Mucosa of rectum (tissue), 2 donors: ENCODE results near the gene SOX5.

Experiments used
- H3K27ac ChIP-seq, 2 donors: one replicate each; pipeline ENCODE4 v1.7.0; 2013; ENCODE audit warnings: inconsistent platforms in 2 of 2, low read depth in 2 of 2, low read length in 2 of 2
- H3K27me3 ChIP-seq, 2 donors: one replicate each; pipeline ENCODE4 v1.7.0; 2013; ENCODE audit warnings: low read length in 2 of 2; ENCODE audit not compliant: control insufficient read depth in 2 of 2, insufficient read depth in 2 of 2
- H3K36me3 ChIP-seq, 2 donors: one replicate each; pipeline ENCODE4 v1.7.0; 2013; ENCODE audit warnings: low read length in 2 of 2; ENCODE audit not compliant: control insufficient read depth in 2 of 2, insufficient read depth in 2 of 2
- H3K4me1 ChIP-seq, 2 donors: one replicate each; pipeline ENCODE4 v1.7.0; 2013; ENCODE audit warnings: low read length in 2 of 2, mild to moderate bottlenecking in 1 of 2; ENCODE audit not compliant: control insufficient read depth in 2 of 2, insufficient read depth in 2 of 2
- H3K4me3 ChIP-seq, 2 donors: one replicate each; pipeline ENCODE4 v1.7.0; 2013; ENCODE audit warnings: low read length in 2 of 2
- H3K9ac ChIP-seq, 2 donors: one replicate each; pipeline ENCODE4 v1.7.0; 2013; ENCODE audit warnings: low read length in 2 of 2, low read depth in 1 of 2, mild to moderate bottlenecking in 1 of 2
- H3K9me3 ChIP-seq, 2 donors: one replicate each; pipeline ENCODE4 v1.7.0; 2013; ENCODE audit warnings: low read length in 2 of 2; ENCODE audit not compliant: control insufficient read depth in 2 of 2
- donor health status: healthy.
- donor health status: Normal muscosa, but diverticular disease.

SOX5 gene

DNA sequence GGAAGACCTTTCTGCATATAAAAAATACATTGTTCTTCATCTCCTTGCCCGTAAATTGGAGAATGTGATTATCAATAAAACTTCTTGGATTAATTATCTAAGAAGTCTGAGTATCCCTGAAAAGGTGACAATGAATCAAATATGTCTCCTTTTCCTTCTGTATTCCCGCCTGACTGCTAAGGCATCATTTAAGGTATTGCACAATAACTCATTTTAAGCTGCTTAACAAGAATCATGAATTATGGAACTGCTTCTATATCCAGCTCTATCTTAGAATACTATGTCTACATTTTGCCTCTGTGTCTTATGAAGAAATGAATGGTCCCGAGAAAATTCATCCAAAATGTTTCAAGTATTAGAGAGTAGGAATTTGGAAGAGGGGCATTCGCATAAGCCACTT lies 294.4 kb downstream of the SOX5 start:
- Histone ChIP-seq H3K27ac (no peak overlapping the region), H3K4me3 (no peak overlapping the region), H3K4me1 (peaks cover 0 to 4% of the 10 kb centered on the region in 2 donors), H3K27me3 (no peaks in the 10 kb centered on the region), H3K36me3 (no peaks in the 10 kb centered on the region), H3K9ac (no peak overlapping the region), H3K9me3 (no peaks in the 10 kb centered on the region)

DNA sequence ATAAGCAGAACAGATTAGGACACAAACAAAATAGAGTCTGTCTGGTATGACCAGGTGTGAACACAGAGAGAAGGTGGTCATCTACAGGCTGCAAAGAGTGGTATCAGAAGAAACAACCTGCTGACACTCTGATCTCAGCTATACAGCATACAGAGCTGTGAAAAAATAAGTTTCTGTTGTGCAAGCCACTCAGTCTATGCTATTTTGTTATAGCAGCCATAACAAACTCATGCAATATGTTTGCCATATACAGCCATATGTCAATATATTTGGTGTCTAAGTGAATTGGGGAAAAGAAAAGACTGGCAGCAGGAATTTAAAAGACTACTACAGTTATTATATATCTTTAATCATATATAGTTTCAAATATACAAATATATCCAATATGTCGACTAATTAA lies 300.9 kb downstream of the SOX5 start:
- Histone ChIP-seq H3K4me3 (no peak overlapping the region), H3K9ac (no peak overlapping the region), H3K9me3 (no peaks in the 10 kb centered on the region), H3K27me3 (no peaks in the 10 kb centered on the region), H3K27ac (no peak overlapping the region), H3K4me1 (no peaks in the 10 kb centered on the region), H3K36me3 (no peaks in the 10 kb centered on the region)

DNA sequence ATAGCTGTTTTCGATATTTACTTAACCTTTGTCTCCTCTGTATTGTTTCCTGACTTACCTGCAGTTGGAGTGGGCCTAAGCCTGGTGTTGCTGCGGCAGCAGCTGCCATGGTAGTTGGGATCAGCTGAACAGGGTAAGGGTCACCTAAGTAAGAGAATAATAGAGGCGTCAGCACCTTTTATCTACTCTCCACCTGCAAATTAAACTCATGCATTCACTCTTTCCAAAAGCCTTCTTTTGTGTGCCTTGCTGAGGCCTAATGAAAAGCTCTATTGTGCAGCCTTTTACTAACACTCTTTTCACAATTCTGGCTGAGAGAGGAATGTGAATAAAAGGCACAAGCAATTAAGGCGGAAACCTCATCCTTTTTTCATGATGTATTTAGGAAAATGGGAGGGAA lies 308.7 kb downstream of the SOX5 start:
- Histone ChIP-seq H3K36me3 (no peaks in the 10 kb centered on the region), H3K4me3 (no peak overlapping the region), H3K9me3 (no peaks in the 10 kb centered on the region), H3K4me1 (no peaks in the 10 kb centered on the region), H3K9ac (no peak overlapping the region), H3K27ac (no peak overlapping the region), H3K27me3 (no peaks in the 10 kb centered on the region)

DNA sequence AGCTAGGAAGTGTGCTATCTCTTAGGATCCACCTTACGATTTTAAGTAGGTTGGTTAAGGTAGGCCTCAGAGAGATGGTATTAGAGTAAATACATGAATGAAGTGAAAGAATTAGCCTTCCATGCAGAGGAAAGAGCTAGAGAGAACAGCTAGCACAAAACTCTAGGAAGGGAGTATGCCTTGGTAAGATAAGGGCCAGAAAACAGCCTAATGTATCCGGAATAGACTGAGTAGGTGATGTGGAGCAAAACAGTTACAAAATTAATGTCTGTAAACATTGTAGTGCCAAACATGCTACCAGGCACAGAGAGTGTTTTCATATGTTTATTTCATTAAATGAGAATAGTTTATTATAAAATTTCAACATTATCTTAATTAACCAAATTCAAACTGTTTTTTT lies 315.1 kb downstream of the SOX5 start:
- H3K9ac ChIP-seq, result no peak overlapping the region
- H3K27ac ChIP-seq, result no peak overlapping the region
- no peaks in the 10 kb centered on the region for H3K9me3 ChIP-seq
- no peaks in the 10 kb centered on the region for H3K4me1 ChIP-seq
- H3K36me3 ChIP-seq, result no peaks in the 10 kb centered on the region
- no peaks in the 10 kb centered on the region for H3K27me3 ChIP-seq
- H3K4me3 ChIP-seq, result no peak overlapping the region

DNA sequence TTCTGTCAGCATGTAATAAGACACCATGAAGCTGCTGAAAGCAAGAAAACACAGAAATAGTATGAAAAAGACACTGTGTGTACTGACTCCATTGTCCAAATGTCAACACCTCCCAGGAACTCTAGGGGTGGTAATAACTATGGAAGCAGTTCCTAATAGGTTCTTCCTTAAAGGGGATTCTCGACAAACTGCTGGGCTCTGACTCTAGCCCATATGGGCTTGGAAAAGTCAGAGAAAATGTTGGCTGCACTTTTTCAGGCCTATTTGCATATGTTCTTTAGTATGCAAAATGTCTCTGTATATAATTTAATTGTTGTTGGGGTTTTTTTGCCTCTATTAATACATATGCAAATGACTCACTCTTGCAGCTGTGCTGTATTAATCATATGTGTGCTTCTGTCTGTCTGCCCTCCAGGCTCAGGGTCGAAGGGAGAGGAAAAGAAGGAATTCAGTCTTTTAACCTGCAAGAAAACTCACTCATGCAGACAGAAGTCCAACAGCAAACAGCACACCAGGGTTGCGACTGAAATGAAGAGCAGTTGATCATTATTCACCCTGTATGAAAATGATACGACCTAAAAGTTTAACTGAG lies 317.6 kb downstream of the SOX5 start:
- Histone ChIP-seq H3K4me1 (no peaks in the 10 kb centered on the region), H3K4me3 (no peak overlapping the region), H3K9me3 (no peaks in the 10 kb centered on the region), H3K27me3 (no peaks in the 10 kb centered on the region), H3K9ac (no peak overlapping the region), H3K36me3 (no peaks in the 10 kb centered on the region), H3K27ac (no peak overlapping the region)

DNA sequence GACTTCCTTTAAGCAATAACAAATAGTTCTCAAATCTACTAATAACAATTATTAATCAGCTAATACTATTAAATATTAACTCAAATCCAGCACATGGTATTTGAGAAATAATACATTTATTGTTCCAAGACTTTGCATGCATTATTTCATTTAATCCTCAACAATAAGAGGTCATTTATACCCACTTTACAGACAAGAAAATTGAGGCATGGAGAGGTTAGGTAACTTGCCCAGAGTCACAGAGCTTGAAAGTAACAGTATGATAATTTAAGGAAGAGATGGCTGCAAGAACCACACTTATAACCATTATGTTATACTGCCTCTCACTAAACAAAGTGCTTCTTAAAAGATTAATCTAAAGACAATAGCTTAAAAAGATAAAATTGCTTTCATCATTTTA lies 318.9 kb downstream of the SOX5 start:
- H3K27ac ChIP-seq, result no peak overlapping the region
- H3K27me3 ChIP-seq, result no peaks in the 10 kb centered on the region
- no peak overlapping the region for H3K4me3 ChIP-seq
- no peaks in the 10 kb centered on the region for H3K36me3 ChIP-seq
- H3K9ac ChIP-seq, result no peak overlapping the region
- H3K4me1 ChIP-seq, result no peaks in the 10 kb centered on the region
- H3K9me3 ChIP-seq, result no peaks in the 10 kb centered on the region

DNA sequence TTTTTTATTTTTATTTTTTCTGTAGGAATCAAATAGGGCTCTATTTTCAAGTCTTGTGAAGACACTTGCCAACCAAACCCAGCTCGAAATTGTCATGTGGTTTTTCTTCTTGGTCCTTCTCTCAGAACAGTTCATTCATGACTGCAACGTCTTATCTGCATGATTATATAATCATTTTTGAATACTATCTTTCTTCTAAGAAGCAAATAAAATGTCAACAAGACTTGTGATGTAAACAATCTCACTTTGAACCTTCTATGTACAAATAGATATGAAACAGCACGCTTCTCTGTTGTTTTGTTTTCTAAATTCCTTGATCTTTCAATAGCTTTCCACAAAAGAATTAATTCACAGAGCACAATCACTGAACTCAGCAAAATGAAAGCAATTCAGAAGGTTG lies 320.7 kb downstream of the SOX5 start:
- Histone ChIP-seq H3K27me3 (no peaks in the 10 kb centered on the region), H3K27ac (no peak overlapping the region), H3K4me1 (no peaks in the 10 kb centered on the region), H3K9ac (no peak overlapping the region), H3K4me3 (no peak overlapping the region), H3K36me3 (no peaks in the 10 kb centered on the region), H3K9me3 (no peaks in the 10 kb centered on the region)

DNA sequence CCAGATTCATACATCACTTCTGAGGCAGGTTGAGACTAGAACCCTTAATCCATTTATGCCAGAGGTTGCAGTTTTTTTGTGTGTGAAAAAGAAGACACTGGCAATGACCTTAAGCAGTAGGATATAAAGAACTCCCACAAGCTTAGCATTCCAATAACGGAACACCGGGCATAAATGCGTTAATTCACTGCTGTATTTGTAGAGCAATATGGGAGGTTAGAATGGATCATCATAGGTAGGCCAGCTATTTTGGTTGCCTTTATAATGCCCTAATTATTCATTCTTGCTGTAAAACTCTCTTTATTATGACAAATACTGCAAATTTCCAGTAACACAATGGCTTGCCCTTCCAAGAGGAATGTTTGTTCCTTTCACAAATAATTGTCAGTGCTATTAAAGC lies 322.7 kb downstream of the SOX5 start:
- H3K27me3 ChIP-seq, result no peaks in the 10 kb centered on the region
- H3K4me3 ChIP-seq, result no peak overlapping the region
- H3K9me3 ChIP-seq, result no peaks in the 10 kb centered on the region
- peaks cover 0 to 2% of the 10 kb centered on the region in 2 donors for H3K4me1 ChIP-seq
- no peaks in the 10 kb centered on the region for H3K36me3 ChIP-seq
- H3K9ac ChIP-seq, result no peak overlapping the region
- no peak overlapping the region for H3K27ac ChIP-seq

DNA sequence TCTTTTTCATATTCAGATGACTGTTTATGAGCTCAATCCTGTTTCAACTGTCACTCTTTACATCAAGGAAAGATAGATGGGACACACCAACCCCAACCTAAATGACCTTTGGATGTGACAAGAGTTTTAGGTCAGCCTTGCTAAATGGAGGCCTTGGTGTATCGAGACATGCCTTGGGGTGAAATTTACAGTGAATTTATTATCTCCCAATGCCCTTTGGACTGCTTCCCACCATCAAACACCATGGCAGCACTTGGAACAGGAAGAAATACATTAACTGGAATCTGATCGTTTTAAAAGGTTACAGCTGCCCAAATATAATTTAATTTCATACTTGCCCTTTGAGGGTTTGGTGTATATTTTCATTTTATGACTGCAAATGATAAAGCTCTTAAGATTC lies 327.6 kb downstream of the SOX5 start:
- H3K27me3 ChIP-seq, result no peaks in the 10 kb centered on the region
- H3K9ac ChIP-seq, result no peak overlapping the region
- no peak overlapping the region for H3K27ac ChIP-seq
- H3K4me3 ChIP-seq, result no peak overlapping the region
- peaks cover 0 to 3% of the 10 kb centered on the region in 2 donors for H3K4me1 ChIP-seq
- H3K9me3 ChIP-seq, result no peaks in the 10 kb centered on the region
- H3K36me3 ChIP-seq, result no peaks in the 10 kb centered on the region

DNA sequence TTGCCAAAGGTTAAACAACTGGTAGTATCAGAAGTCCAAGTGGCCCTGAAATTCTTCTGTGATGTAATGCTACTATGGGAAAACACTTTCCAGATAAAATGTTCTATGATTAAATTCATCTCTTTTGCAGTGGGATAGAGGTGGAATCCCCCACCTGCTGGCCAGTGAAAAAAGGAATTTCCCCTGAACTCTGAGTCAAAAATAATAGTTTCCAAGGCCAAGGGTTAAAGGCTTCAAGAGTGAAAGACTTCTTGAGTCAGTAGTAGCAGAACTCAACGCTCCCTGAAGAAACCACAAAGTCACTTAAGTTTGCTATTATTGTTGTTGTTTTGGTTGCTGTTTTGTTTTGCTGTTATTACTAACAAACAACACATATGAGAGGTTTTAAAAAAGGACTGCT lies 330.8 kb downstream of the SOX5 start:
- H3K36me3 ChIP-seq, result no peaks in the 10 kb centered on the region
- H3K9ac ChIP-seq, result no peak overlapping the region
- H3K4me3 ChIP-seq, result no peak overlapping the region
- H3K27ac ChIP-seq, result no peak overlapping the region
- H3K4me1 ChIP-seq, result peaks cover 0 to 3% of the 10 kb centered on the region in 2 donors
- H3K9me3 ChIP-seq, result no peaks in the 10 kb centered on the region
- H3K27me3 ChIP-seq, result no peaks in the 10 kb centered on the region

DNA sequence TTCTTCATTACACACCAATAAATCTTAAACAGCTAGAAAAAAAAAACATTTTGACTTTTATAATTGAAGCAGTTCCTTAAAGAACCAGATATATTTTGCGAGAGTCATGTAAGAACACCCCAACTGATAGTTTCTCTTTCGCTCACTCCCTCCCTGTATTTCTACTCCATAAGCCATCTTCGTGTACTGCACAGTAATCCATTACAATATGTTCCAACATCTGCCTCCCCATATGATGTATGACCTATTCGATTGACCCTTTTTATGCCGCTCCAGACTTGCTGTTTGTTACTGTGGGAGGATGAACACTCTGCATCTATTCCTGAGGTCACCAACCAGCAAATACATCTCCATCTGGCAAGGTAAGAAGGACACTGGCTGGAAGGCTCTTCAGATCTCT lies 331.7 kb downstream of the SOX5 start:
- no peak overlapping the region for H3K4me3 ChIP-seq
- no peaks in the 10 kb centered on the region for H3K9me3 ChIP-seq
- H3K27ac ChIP-seq, result no peak overlapping the region
- H3K9ac ChIP-seq, result no peak overlapping the region
- peaks cover 0 to 3% of the 10 kb centered on the region in 2 donors for H3K4me1 ChIP-seq
- no peaks in the 10 kb centered on the region for H3K27me3 ChIP-seq
- no peaks in the 10 kb centered on the region for H3K36me3 ChIP-seq
